HG03064 (cell line): ENCODE results near the gene FAF1.
"Not testable (repeated sequence)": the region's sequence is repeated elsewhere in the genome, so short reads cannot be mapped to it uniquely, and the experiment has no call there.

Experiments
- ATAC-seq: cut with Tn5 transposase; IDR thresholded peaks from one replicate; pipeline ENCODE4 v1.9.1; 2021; ENCODE audit warnings: low read depth; ENCODE audit not compliant: unreplicated experiment

The FAF1 gene

GRCh38 chr1:50716455-50716854, 243.6 kb downstream of the FAF1 start:
- ATAC-seq: not testable (repeated sequence)

- no peak for ATAC-seq
Observed at GRCh38 chr1:50710099-50710498, 250.0 kb downstream of the FAF1 start.

- no peak for ATAC-seq
Observed at GRCh38 chr1:50707824-50708223, 252.2 kb downstream of the FAF1 start.

- ATAC-seq: no peak
Observed at GRCh38 chr1:50705699-50706098, 254.4 kb downstream of the FAF1 start.

DNA sequence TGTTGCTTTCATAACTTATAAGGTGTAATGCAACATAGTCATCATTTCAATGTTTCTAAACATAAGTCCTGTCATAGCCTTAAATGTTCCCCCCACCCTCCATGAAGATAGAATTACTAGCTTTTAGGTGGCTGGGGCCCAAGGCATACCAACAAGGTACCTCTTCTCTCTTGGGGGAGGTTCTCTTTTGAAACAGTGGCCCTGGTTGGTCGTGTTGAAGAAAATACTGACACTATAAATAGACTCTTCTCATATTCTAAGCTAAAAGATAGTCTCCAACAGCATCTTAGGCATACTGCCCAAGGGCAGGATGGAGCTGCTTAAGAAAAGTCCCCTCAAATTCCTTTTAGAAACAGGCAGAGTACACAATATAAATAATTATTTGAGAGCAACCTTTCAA, 255.0 kb downstream of the FAF1 start:
- no peak for ATAC-seq

DNA sequence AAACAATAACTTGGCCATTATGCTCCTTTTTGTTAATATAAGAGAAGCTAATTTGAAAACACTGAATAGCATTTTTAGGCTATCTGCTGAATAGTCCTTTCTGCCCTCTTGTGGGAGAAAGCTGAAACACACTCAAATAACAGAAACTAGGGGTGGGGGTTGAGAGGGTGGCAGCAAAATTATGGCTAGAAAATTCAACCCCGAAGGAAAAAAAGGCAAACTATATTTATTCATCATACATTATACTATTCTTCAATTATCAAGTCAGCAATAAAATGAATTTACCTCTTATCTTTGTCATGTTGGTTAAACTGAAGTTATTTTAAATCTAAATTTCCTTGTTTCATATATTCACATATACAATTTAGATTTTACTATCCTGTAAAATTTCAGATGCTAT, 255.9 kb downstream of the FAF1 start:
- no peak for ATAC-seq

GRCh38 chr1:50703240-50703639, 256.8 kb downstream of the FAF1 start:
- ATAC-seq: no peak

- no peak for ATAC-seq
Observed at GRCh38 chr1:50702395-50702794, 257.7 kb downstream of the FAF1 start.

- no peak for ATAC-seq
Observed at GRCh38 chr1:50701706-50702317, 258.3 kb downstream of the FAF1 start.

DNA sequence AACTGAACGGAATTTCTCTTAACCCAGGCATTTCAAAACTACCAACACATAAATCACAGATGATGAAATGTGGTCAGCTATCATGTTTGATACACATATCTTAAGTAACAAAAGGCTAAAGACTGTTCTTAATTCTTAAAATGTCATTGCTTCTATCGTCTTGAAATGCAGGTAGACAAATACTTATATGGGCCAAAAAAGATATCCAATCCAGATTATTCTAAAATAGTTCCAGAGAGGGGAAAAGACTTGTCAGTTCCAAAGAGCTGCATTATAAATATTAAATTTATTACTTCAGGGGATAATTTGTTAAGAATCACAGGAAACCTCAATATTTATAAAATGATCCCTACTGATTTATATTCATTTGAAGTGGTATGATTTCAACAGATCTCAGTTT, 259.4 kb downstream of the FAF1 start:
- ATAC-seq: no peak

- ATAC-seq: no peak
Observed at GRCh38 chr1:50700214-50700613, 259.9 kb downstream of the FAF1 start.

DNA sequence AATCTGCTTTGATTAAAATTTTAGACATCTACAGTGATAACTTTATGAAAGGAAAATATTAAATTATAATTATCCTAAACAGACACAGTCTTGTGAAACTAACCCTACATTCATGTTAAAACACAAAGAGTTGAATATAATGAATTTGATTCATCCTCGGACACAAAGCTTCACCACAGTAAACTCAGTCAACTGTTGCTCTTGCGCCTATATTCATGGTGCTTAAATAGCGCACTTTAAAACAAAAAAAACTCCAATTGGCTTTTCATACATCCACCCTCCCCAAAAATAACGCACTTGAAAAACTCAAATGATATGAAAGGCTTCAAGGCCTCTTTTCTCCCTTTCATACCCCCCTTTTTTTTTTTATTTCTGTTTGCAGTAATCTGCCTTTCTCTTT, 260.3 kb downstream of the FAF1 start:
- ATAC-seq: no peak

DNA sequence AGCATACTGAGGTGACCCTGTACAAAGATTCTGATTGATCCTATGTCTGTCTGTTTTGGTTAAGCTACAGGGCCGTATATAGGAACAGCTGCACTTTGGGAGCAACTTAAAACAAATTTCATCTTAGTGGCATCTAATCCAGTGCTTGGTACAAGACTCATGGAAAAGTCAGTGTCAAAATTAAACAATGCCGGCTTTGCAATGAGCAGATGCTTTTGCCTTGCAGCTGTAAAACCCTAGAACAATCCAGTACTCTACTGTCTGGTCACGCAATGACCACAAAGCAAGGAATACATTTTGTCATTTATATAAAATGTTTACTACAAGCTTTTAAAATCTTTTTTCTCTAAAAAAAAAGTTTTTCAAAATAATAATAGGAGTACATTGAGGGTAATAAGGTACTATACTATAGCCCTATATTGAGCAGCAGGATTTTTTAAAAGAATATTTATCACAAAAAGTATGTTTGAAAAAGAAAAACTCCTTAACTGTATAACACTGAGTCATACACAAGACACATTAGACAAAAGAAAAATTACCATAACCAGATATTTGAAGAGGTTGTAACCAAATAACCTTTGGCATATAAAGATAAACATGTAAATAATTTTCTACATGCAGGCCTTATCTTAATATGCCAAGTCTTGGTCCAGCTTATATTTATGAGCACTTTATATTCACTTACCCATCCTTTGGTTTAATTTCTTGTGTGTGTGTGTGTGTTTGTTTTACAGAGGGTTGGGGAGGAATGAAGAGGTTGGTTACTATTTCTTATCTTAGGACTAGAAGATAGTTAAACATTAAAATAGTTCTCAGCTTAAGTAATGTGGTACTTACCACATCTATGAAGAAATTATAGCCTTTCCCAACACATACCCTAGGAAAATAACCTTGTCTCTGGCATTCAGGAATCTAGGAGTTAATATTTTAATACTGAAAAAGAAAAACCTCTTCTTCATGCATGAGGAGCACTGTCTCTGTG, 262.3 kb downstream of the FAF1 start:
- ATAC-seq: no peak

GRCh38 chr1:50693829-50694228, 266.2 kb downstream of the FAF1 start:
- ATAC-seq: no peak

DNA sequence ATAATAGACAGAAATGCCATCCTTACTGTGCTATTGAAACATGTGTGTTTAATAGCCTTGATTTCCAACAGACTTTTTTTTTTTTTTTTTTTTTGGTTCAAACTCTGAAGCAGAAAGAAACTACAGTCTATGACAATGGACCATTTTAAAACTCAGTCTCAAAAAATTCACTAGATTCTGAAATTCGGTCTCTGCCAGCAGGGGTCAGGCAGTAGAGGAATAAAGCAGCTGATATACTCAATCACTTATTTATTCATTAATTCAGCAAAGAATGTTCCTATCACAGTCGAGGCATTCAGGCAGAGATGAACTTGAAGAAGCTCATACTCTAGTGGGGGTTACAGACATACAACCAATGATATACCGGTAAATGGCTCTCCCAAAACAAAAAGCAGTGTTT, 275.9 kb downstream of the FAF1 start:
- ATAC-seq: no peak

GRCh38 chr1:50681931-50682330, 278.1 kb downstream of the FAF1 start:
- ATAC-seq: no peak

- ATAC-seq: no peak
Observed at GRCh38 chr1:50667710-50668356, 292.2 kb downstream of the FAF1 start.

- ATAC-seq: no peak
Observed at GRCh38 chr1:50667272-50667671, 292.8 kb downstream of the FAF1 start.

DNA sequence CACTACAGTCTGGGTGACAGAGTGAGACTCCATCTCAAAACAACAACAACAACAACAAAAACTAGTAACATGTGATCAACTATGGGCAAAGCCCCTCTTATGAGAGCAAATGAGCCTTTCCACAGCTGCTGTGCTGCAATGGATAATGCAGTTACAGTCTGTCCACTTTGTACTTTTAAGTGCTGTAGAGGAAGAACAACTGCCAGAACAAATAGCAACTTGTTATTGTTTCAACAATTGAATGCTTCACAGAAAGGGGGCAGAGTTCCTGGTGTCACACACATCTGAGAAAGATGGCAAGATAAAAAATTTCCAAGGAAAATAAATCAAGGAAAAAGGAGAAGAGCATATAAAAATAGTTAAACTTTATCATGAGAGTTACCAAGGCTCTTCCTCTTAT, 293.2 kb downstream of the FAF1 start:
- no peak for ATAC-seq

GRCh38 chr1:50665413-50665812, 294.7 kb downstream of the FAF1 start:
- no peak for ATAC-seq

DNA sequence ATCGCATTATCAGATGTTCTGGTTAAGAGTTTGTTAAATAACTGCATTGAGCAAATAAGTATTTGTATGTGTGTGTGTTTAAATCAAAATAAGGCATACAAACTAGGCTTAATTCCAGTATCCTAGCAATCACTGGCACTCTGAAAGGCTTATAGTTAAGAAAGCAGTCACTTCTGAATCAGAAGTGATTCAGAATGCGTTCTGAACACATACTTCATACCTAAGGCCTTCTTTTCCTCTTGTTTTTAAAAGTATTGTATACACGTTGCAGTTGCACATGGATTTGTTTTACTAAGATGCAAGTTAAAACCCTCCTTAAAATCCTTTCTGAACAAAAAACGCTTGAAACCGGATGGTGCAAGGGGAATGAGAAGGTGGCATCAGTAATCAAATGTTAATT, 298.4 kb downstream of the FAF1 start:
- ATAC-seq: no peak
